HUDEP-2 (cell line): ENCODE results near the gene FZD1.
"Not testable (repeated sequence)": the region's sequence is repeated elsewhere in the genome, so short reads cannot be mapped to it uniquely, and the experiment has no call there.

Source experiments
- DNase-seq, 76 experiments: peaks; one replicate each; lab custom pipeline; 2025; ENCODE audit not compliant: unreplicated experiment in 76 of 76; lab: John Stamatoyannopoulos, UW

FZD1 gene

GRCh38 chr7:91294639-91295220 lies 30.5 kb downstream of the FZD1 start:
- DNase-seq: no peak

DNA sequence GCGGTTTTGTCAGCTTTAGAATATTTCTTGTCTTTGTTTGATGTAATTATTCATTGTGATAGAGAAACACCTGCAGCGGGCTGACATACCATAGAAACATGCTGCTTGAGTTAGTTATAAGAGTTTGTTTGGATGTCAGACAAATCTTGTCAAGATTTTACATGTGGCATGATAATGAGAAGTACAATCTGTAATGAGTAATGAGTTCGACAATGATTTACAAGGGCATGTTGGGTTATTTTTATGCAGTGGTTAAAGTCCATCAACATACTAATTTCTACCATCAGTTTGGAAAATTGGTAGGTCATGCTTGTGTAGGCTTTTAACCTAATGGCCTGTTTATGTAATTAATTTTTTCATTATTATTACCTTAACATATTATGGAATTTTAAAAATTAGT lies 31.3 kb downstream of the FZD1 start:
- DNase-seq: no peak

DNA sequence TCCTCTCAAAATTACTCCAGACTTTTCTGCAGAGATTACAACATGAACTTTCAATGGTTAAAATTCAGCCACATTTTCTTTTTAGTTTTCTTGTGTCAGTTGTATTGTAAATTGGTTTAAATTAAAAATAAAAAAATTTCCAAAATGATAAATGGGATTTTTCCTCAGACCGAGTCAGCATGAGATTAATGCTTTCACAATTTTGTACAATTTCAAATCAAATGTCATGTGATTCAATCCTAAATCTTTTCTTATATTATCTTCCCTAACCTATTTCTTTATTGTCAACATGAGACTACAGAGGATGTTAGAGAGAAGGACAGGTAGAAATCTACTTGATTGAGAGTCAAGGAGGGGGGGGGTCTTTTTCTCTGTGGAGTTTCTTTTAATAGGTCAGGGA lies 33.7 kb downstream of the FZD1 start:
- no peak for DNase-seq

GRCh38 chr7:91299952-91300775 lies 35.9 kb downstream of the FZD1 start:
- DNase-seq: peak in 1 of 76 experiments; percentile 3

DNA sequence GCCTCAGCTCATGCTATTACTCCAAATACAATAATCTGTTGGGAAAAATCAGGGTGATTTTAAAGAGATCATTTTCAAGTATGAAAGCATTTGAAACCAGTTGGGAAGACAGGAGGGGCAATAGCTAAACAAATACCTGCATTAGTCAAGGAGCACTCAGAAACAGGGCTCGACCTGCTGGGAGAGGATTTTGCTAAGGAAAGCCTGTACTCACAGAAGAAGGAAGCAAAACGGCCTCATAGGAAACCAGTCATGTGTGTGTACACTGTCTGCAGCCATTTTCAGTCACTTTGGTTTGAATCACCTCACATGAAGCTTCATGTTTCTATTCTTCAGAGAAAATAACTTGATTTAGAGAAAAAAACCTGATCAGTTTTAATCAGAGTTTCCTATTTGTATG lies 38.6 kb downstream of the FZD1 start:
- no peak for DNase-seq

DNA sequence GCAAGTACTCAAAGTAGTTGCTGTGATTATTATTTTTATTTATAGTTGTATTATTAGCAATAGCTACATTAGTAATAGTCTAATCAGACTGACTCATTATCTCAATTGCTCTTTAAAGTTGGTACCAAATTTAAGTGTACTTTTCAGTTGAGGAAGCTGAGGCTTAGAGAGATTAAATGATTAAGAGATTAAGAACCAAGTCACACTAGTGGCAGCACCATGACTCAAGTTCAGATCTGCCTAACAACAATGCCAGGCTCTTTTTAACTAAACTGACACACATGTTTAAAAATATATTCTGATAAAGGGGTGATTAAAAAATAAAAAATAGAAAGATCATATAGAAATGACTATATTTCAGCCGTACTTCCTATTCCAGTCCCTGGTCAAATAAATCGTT lies 42.0 kb downstream of the FZD1 start:
- no peak for DNase-seq

- no peak for DNase-seq
Observed at GRCh38 chr7:91307467-91307866, 43.2 kb downstream of the FZD1 start.

GRCh38 chr7:91308191-91308590 lies 44.0 kb downstream of the FZD1 start:
- DNase-seq: not testable (repeated sequence)

DNA sequence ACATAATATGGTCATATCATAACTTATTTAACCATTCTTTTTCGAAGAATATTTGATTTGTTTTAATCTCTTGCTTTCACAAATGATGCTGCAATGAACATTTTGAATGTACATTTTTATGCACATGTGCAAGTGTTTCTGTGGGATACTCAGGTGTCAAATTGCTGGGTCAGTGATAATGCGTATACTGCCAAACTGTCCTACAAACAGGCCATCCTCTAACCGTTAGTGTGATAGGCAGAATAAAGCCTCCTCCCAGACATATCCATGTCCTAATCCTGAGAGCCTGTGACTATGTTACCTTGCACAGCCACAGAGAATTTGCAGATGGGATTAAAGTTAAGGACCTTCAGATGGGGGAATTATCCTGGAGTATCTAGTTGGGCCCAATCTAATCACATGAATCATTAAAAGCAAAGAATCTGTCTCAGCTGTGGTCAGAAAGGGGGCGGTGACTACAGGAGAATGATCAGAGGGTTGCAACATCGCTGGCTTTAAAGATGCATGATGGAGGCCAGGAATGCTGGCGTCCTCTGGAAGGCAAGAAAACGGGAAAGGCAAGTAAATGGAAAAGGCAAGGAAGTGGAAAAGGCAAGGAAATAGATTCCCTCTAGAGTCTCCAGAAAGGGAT lies 46.7 kb downstream of the FZD1 start:
- DNase-seq: no peak

DNA sequence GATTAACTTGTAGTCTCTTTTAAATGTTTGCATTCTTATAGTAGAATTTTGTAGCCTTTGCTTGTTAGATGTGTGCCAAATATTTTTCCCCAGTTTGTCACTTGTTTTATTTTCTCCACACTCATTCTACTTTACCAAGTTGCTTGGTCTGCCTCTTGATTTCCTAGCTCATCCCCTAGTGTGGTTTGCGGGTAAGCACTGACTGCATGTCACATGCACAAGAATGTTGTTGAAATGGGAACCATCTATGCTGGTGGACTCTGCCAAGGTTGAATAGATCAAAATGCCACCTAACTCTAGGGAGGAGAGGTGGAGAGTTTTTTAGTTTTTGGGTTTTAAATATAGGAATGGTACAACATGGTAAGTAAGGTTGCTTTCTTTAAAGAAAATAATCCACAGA lies 47.6 kb downstream of the FZD1 start:
- no peak for DNase-seq

DNA sequence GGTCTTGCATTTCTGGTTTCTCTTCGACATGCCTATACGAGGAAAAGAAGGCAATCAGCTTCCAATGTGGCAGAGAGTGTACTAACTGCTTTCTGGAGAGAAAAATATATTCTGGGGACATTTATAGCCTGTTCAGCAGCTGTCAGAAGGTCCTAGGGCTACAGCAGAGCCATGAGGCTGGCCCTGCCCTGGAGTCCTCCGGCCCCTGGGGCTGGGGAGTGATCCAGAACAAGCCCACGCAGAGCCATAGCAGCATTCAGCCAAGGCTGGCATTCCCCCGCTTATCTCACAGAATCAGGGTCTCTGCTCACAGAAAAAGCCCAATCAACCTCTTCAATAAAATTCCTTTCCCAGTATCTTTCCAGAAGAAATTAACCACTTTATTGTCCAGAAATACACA lies 48.9 kb downstream of the FZD1 start:
- no peak for DNase-seq

DNA sequence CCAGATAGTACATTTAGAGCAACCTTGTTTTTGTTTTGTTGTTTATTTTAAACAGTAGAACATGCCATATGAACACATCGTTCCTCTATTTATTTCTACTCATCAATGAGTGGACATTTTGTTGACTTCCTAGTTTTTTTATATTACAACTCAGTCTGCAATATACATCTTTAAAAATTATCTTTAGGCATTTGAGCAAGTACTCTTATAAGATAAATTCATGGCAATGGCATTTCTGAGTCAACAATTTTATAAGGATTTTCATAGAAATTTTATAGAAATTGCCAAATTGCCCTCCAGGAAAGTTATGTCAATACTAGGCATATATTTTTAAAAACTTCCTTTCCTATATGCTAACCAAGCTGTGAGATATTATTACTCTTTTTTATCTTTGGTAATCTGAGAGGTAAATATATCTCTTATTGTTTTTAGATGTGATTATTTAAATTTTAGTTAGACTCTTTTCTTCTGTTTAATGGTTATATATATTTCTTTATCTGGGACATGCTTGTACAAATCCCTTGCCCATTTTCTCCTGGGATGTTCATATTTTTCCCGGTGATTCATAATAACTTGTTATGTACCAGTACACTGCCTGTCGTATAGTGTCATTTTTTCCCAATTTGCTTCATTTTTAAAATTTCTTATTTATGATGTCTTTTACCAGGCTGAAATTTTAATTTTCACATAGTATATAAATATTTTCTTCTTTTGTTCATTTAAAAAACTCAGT lies 50.5 kb downstream of the FZD1 start:
- DNase-seq: no peak

- no peak for DNase-seq
Observed at GRCh38 chr7:91316426-91316825, 52.2 kb downstream of the FZD1 start.

DNA sequence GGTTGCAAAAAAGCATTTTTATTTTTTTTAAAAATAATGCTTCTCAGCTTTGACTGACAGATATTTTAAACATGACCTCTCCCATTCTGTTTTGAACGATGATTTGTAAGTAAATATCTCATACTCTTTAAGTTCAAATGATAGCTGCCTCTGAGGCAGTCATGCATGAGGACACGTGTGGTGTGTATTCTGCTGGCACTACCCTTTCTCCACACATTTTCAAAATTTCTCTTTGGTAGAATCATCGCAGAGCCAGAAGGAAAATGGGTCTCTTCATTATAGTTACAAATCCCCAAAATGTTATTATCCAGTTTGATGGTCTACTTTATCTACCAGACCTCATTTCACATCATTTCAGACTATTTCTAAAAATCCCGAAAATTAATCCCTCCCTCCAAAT lies 55.1 kb downstream of the FZD1 start:
- DNase-seq: no peak

GRCh38 chr7:91320366-91321078 lies 56.3 kb downstream of the FZD1 start:
- no peak for DNase-seq
